Tracheal epithelial cell (primary cell): ENCODE measurements around the gene PRDM5. TPM values are rescaled to one million over a fixed set of nuclear protein-coding genes. Genes with fewer than 3 reads are reported as not detected.

ENCODE experiments used
- total RNA-seq: library from RNA; depleted of rRNA; stranded (reverse); fragments of >200 nt; gene quantifications from 2 replicates; pipeline ENCODE4 v1.2.1, GENCODE V29; 2014

PRDM5 gene
- 4.1 and 10.0 TPM in 2 replicates for total RNA-seq

DNA sequence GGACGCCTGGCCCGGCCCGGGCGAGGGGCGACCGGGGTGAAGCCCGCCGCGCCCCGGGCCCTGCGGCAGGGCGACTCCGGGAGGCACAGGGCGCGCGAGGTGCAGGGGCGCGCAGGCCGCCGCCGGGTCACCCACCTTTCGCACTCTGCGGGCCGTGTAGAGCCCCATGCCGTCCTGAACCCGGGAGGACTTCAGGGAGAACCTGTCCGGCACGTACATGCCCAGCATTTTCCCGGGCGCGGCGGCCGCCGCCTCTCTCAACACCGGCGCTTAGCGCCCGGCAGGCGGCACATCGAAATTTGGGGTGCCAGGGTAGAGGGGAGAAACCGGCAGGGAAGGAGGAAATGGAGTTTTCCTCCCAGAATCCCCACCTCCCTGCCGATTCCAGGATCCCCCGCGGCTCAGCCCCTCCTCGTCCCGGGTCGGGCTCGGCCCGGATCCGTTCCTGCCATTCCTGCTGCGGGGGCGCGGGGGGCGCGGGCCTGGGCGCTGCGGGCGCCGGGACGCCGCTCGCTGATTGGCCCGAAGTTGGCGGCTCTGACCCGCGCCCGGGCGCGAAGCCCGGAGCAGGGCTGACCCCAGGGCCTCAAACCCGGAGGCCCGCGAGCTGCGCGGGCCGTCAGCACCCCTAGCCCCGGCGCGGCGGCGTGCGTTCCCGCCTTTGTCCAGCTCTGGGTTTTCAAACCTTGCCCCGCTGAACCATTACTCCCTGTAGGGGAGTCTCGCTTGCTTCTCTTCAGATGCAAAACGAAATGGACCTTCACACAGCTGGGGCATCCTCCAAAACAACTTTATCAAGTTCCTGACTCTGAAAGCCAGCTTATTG, at the start of gene PRDM5:
TSS of gene PRDM5 (minus strand) at position 346 of the 826 bp plus-strand sequence. CDS start at position 228, 118 bp downstream.

Other genes starting within 250 kb of the PRDM5 start
- gene NDNF, start 149.8 kb upstream of the PRDM5 start, total RNA-seq: not detected in 2 replicates
- 0.48 TPM in 1 of 2 replicates, not detected in the other for gene TNIP3, start 241.6 kb upstream of the PRDM5 start, total RNA-seq